ENCODE data around the gene TLN1. TPM values are rescaled to one million over a fixed set of nuclear protein-coding genes. Genes with fewer than 3 reads are reported as not detected.

Gene TLN1
- polyA plus RNA-seq, 3 donors = 46.6 to 251 (median 93.0) TPM

DNA sequence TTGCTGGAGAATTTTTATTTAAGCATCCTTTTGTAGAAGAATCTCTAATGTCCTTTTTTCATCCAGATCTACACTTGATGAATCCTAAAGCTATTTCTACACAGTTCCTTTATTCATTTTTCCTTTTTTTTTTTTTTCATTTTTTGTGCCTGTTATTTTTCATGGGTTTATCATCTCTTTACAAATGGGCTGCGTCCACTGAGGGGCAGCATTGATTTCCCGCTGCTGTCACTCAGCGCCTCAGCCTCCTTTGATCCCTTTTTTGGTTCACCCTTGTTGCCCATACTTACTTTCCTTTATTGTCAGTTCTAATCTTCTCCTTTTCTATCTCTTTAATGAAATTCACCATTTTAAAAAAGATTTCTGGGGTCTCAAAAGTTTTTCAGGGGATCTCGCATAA lies 27.8 kb upstream of the TLN1 start:
- Histone ChIP-seq H3K27ac (ENCODE audit: low read depth in 1 of 2, low read length in 2 of 2) (no peak overlapping the region), H3K4me1 (ENCODE audit: control insufficient read depth in 1 of 2, insufficient read depth in 2 of 2, low read length in 2 of 2) (peaks cover 24 to 31% of the 10 kb centered on the region in 2 donors), H3K9me3 (replicated peaks in 1 of 2; ENCODE audit: control insufficient read depth in 1 of 2, insufficient read depth in 1 of 2, low read length in 2 of 2) (no peaks in the 10 kb centered on the region), H3K9ac (ENCODE audit: insufficient read depth, low read length, poor library complexity, severe bottlenecking) (no peak overlapping the region), H3K79me2 (ENCODE audit: insufficient read depth, low read length) (no peaks in the 10 kb centered on the region), H3K27me3 (ENCODE audit: control insufficient read depth in 2 of 2, insufficient read depth in 2 of 2, low read length in 2 of 2) (no peaks in the 10 kb centered on the region), H3K4me3 (replicated peaks in 1 of 3; ENCODE audit: low read depth in 2 of 3, low read length in 3 of 3) (no peak overlapping the region), H3K4me2 (replicated peaks; ENCODE audit: extremely low read depth, low read length, poor library complexity, severe bottlenecking) (no peak overlapping the region), H4K20me1 (ENCODE audit: insufficient read depth, low read length) (no peaks in the 10 kb centered on the region), H2AFZ (ENCODE audit: insufficient read depth, low read depth, low read length, poor library complexity, severe bottlenecking) (no peak overlapping the region), H3K36me3 (replicated peaks in 1 of 2; ENCODE audit: control insufficient read depth in 1 of 2, insufficient read depth in 2 of 2, low read length in 2 of 2) (peaks cover 0 to 4% of the 10 kb centered on the region in 2 donors)
- TF ChIP-seq, protein P1, sequence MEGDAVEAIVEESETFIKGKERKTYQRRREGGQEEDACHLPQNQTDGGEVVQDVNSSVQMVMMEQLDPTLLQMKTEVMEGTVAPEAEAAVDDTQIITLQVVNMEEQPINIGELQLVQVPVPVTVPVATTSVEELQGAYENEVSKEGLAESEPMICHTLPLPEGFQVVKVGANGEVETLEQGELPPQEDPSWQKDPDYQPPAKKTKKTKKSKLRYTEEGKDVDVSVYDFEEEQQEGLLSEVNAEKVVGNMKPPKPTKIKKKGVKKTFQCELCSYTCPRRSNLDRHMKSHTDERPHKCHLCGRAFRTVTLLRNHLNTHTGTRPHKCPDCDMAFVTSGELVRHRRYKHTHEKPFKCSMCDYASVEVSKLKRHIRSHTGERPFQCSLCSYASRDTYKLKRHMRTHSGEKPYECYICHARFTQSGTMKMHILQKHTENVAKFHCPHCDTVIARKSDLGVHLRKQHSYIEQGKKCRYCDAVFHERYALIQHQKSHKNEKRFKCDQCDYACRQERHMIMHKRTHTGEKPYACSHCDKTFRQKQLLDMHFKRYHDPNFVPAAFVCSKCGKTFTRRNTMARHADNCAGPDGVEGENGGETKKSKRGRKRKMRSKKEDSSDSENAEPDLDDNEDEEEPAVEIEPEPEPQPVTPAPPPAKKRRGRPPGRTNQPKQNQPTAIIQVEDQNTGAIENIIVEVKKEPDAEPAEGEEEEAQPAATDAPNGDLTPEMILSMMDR (IDR thresholded peaks at IDR 0.05) = no peak
- intact Hi-C loops (cut with micrococcal nuclease) = no loop called here
- peaks cover 39% of the 10 kb centered on the region for H3K4me1 Mint-ChIP-seq
- H3K9me3 Mint-ChIP-seq = peaks cover 0 to 3% (median 3%) of the 10 kb centered on the region in 7 donors
- H3K4me3 Mint-ChIP-seq = no peak overlapping the region
- no peak for DNase-seq
- H3K27me3 Mint-ChIP-seq (ENCODE audit: low read depth in 3 of 3) = peaks cover 1 to 4% (median 2%) of the 10 kb centered on the region in 3 donors
- H3K36me3 Mint-ChIP-seq = peaks cover 2 to 10% of the 10 kb centered on the region in 2 donors
- H3K27ac Mint-ChIP-seq = no peak overlapping the region
- 100% methylated on average over 3 of the region's 4 CpGs for WGBS (ENCODE audit: insufficient coverage)

DNA sequence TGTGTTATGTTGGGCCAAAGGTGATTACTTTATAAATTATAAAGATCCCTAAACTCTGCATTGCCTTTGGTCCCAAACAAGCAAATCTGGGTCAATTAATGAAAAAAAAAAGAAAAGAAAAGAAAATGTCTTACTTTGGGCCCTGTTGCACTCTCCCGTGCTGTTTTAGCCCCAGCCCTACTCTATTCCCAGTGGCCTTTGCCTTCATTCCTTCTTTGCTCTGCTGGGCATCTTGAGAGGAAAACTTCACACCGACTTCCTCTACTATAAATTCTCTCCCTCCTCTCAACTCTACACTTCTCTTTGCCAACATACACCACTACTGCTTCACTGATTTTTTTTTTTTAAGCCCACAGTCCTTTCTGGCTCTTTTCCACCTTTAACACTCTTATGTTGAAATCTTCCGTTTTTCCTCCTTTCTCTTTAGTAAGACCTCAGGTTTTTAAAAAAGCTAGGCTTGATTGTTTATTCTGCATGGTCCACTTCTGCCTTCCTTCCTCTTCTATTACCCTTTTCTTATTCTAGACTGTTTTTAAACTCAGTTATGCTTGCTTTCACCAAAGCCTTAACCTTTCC lies 26.6 kb upstream of the TLN1 start:
- Mint-ChIP-seq H3K27me3 (ENCODE audit: low read depth in 3 of 3) (peaks cover 1 to 4% (median 2%) of the 10 kb centered on the region in 3 donors), H3K9me3 (peaks cover 0 to 3% (median 0%) of the 10 kb centered on the region in 7 donors), H3K36me3 (peaks cover 12 to 19% of the 10 kb centered on the region in 2 donors), H3K4me1 (peaks cover 39% of the 10 kb centered on the region), H3K27ac (peak overlapping the region in 2 of 7 donors; percentile 37 to 57), H3K4me3 (peak overlapping the region in 1 of 2 donors; percentile 40)
- Histone ChIP-seq H3K9ac (ENCODE audit: insufficient read depth, low read length, poor library complexity, severe bottlenecking) (no peak overlapping the region), H3K4me3 (replicated peaks in 1 of 3; ENCODE audit: low read depth in 2 of 3, low read length in 3 of 3) (no peak overlapping the region), H3K27ac (ENCODE audit: low read depth in 1 of 2, low read length in 2 of 2) (no peak overlapping the region), H3K79me2 (ENCODE audit: insufficient read depth, low read length) (no peaks in the 10 kb centered on the region), H2AFZ (ENCODE audit: insufficient read depth, low read depth, low read length, poor library complexity, severe bottlenecking) (no peak overlapping the region), H3K36me3 (replicated peaks in 1 of 2; ENCODE audit: control insufficient read depth in 1 of 2, insufficient read depth in 2 of 2, low read length in 2 of 2) (peaks cover 6 to 17% of the 10 kb centered on the region in 2 donors), H3K9me3 (replicated peaks in 1 of 2; ENCODE audit: control insufficient read depth in 1 of 2, insufficient read depth in 1 of 2, low read length in 2 of 2) (no peaks in the 10 kb centered on the region), H3K4me2 (replicated peaks; ENCODE audit: extremely low read depth, low read length, poor library complexity, severe bottlenecking) (no peak overlapping the region), H3K27me3 (ENCODE audit: control insufficient read depth in 2 of 2, insufficient read depth in 2 of 2, low read length in 2 of 2) (no peaks in the 10 kb centered on the region), H3K4me1 (ENCODE audit: control insufficient read depth in 1 of 2, insufficient read depth in 2 of 2, low read length in 2 of 2) (peaks cover 24 to 31% of the 10 kb centered on the region in 2 donors), H4K20me1 (ENCODE audit: insufficient read depth, low read length) (no peaks in the 10 kb centered on the region)
- 5% methylated on average over 2 of the region's 3 CpGs for WGBS (ENCODE audit: insufficient coverage)
- TF ChIP-seq, protein P1 (IDR thresholded peaks at IDR 0.05) = no peak
- intact Hi-C loops (cut with micrococcal nuclease) = no loop called here
- no peak for DNase-seq

Data from CD14-positive monocyte (primary cell).